Suprapubic skin (tissue), 4 donors: ENCODE results near the gene ZSCAN31. TPM values are rescaled to one million over a fixed set of nuclear protein-coding genes. Genes with fewer than 3 reads are reported as not detected.

ENCODE experiments used
- DNase-seq, 2 donors: peaks; one replicate each; pipeline ENCODE4 v3.0.0-alpha.2; 2019; ENCODE audit warnings: low spot score in 2 of 2
- H3K27ac ChIP-seq: fragments of 200-600 bp; sonication (generic); one replicate; pipeline ENCODE4 v1.5.1; 2019
- H3K27me3 ChIP-seq: fragments of 200-600 bp; sonication (generic); one replicate; pipeline ENCODE4 v1.5.1; 2019
- H3K36me3 ChIP-seq: fragments of 200-600 bp; sonication (generic); one replicate; pipeline ENCODE4 v1.5.1; 2019
- H3K4me1 ChIP-seq: fragments of 200-600 bp; sonication (generic); one replicate; pipeline ENCODE4 v1.5.1; 2019
- H3K4me3 ChIP-seq: fragments of 200-600 bp; sonication (generic); one replicate; pipeline ENCODE4 v1.5.1; 2019; ENCODE audit warnings: mild to moderate bottlenecking
- H3K9me3 ChIP-seq: fragments of 200-600 bp; sonication (generic); one replicate; pipeline ENCODE4 v1.5.1; 2019
- EP300 ChIP-seq: sonication (generic); formaldehyde crosslinking; IDR thresholded peaks from one replicate; pipeline ENCODE4 v1.6.1; 2017; ENCODE audit warnings: antibody characterized with exemption
- POLR2A ChIP-seq, 2 donors: fragments of 450-650 bp; IDR thresholded peaks; one replicate each; pipeline ENCODE4 v1.6.1; 2017; ENCODE audit warnings: antibody characterized with exemption in 2 of 2, mild to moderate bottlenecking in 2 of 2, moderate library complexity in 2 of 2
- POLR2AphosphoS5 ChIP-seq, 3 donors: sonication (generic); formaldehyde crosslinking; IDR thresholded peaks; one replicate each; pipeline ENCODE4 v1.6.1; 2017; ENCODE audit warnings: antibody characterized with exemption in 3 of 3
- WGBS: methylation state at CpG from one replicate; pipeline ENCODE4 v1.1.5; 2018; 5-methylcytosine and 5-hydroxymethylcytosine counted together
- total RNA-seq, 4 donors: library from RNA; depleted of rRNA; stranded (reverse); fragments of >200 nt; gene quantifications; one replicate each; pipeline ENCODE4 v1.1.0, GENCODE V29; 2016
- TF ChIP-seq, protein P1 (sequence below), 2 donors: fragments of 200-600 bp in 1 of 2; fragments of 450-650 bp in 1 of 2; sonication (generic) in 1 of 2; IDR thresholded peaks; one replicate each; pipeline ENCODE4 v1.5.1; 2016 to 2019; ENCODE audit warnings: antibody characterized with exemption in 2 of 2, mild to moderate bottlenecking in 1 of 2, moderate library complexity in 1 of 2

The ZSCAN31 gene
- total RNA-seq, 4 donors from 2014 or later: 2.8 to 11.3 (median 10.7) TPM

DNA sequence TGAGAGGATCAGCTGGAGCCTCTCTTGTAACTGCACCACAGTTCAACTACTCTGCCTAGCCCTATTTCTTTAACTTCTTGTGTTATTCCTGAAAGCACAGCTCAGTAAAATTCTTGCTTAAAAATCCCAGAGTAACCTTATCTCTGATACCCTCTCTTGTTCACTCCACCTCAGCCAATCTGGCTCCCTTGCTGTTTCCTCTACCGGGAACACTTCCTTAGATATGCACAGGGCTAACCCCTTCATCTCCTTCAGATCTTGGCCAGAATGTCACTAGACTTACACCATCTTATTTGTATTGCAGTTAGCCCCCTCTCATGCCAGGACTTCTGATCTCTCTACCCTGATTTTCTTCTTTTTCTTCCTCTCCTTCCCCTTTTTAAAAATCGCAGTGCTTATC, 11.2 kb upstream of the ZSCAN31 start:
- Histone ChIP-seq H3K4me3 (no peak overlapping the region), H3K9me3 (no peaks in the 10 kb centered on the region), H3K27ac (no peak overlapping the region), H3K4me1 (peaks cover 19% of the 10 kb centered on the region), H3K27me3 (peaks cover 7% of the 10 kb centered on the region), H3K36me3 (no peaks in the 10 kb centered on the region)
- WGBS: 37% methylated on average over 2 of the region's 2 CpGs
- no peak for DNase-seq
- TF ChIP-seq EP300 (no peak), POLR2A (IDR thresholded peaks at IDR 0.05) (no peak), POLR2AphosphoS5 (IDR thresholded peaks at IDR 0.05) (no peak)
- TF ChIP-seq, protein P1, sequence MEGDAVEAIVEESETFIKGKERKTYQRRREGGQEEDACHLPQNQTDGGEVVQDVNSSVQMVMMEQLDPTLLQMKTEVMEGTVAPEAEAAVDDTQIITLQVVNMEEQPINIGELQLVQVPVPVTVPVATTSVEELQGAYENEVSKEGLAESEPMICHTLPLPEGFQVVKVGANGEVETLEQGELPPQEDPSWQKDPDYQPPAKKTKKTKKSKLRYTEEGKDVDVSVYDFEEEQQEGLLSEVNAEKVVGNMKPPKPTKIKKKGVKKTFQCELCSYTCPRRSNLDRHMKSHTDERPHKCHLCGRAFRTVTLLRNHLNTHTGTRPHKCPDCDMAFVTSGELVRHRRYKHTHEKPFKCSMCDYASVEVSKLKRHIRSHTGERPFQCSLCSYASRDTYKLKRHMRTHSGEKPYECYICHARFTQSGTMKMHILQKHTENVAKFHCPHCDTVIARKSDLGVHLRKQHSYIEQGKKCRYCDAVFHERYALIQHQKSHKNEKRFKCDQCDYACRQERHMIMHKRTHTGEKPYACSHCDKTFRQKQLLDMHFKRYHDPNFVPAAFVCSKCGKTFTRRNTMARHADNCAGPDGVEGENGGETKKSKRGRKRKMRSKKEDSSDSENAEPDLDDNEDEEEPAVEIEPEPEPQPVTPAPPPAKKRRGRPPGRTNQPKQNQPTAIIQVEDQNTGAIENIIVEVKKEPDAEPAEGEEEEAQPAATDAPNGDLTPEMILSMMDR (IDR thresholded peaks at IDR 0.05): no peak

DNA sequence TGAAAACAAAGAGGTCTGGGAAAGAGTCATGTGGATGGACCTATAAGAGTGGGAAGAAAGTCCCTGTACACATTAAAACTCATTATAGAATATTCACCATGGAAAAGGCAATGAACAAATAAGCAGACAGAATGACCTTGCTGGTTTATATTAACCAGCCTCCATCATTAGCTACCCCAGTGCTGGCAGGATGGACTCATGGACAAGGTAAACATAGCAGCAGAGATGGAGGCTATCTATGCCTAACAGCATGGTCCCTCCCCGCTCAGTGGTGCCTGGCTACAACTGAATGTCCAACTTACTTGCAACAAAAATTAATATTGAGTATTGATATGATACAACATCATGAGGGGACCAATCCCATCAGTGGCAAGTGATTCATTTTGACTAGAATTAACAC, 9.3 kb upstream of the ZSCAN31 start:
- Histone ChIP-seq H3K4me3 (no peak overlapping the region), H3K36me3 (no peaks in the 10 kb centered on the region), H3K27ac (no peak overlapping the region), H3K9me3 (no peaks in the 10 kb centered on the region), H3K4me1 (peaks cover 4% of the 10 kb centered on the region), H3K27me3 (peaks cover 7% of the 10 kb centered on the region)
- 100% methylated on average over 1 of the region's 1 CpG for WGBS
- TF ChIP-seq POLR2AphosphoS5 (IDR thresholded peaks at IDR 0.05) (no peak), POLR2A (IDR thresholded peaks at IDR 0.05) (no peak), EP300 (no peak)
- TF ChIP-seq, protein P1 (IDR thresholded peaks at IDR 0.05): no peak
- no peak for DNase-seq

GRCh38 chr6:28343898-28344677, 8.1 kb upstream of the ZSCAN31 start:
- Histone ChIP-seq H3K4me1 (no peaks in the 10 kb centered on the region), H3K36me3 (no peaks in the 10 kb centered on the region), H3K9me3 (no peaks in the 10 kb centered on the region), H3K4me3 (no peak overlapping the region), H3K27ac (no peak overlapping the region), H3K27me3 (peaks cover 7% of the 10 kb centered on the region)
- DNase-seq: no peak
- TF ChIP-seq EP300 (no peak), POLR2AphosphoS5 (IDR thresholded peaks at IDR 0.05) (no peak), POLR2A (IDR thresholded peaks at IDR 0.05) (no peak)
- TF ChIP-seq, protein P1 (IDR thresholded peaks at IDR 0.05): no peak
- WGBS: 47% methylated on average over 1 of the region's 1 CpG

- DNase-seq: no peak
- peaks cover 2% of the 10 kb centered on the region for H3K27me3 ChIP-seq
- no peak overlapping the region for H3K4me3 ChIP-seq
- H3K36me3 ChIP-seq: no peaks in the 10 kb centered on the region
- H3K27ac ChIP-seq: no peak overlapping the region
- 77% methylated on average over 1 of the region's 1 CpG for WGBS
- peaks cover 9% of the 10 kb centered on the region for H3K4me1 ChIP-seq
- no peaks in the 10 kb centered on the region for H3K9me3 ChIP-seq
- TF ChIP-seq POLR2A (IDR thresholded peaks at IDR 0.05) (no peak), EP300 (no peak), POLR2AphosphoS5 (IDR thresholded peaks at IDR 0.05) (no peak)
- TF ChIP-seq, protein P1 (IDR thresholded peaks at IDR 0.05): no peak
These were observed 4.6 kb upstream of the ZSCAN31 start for GRCh38 chr6:28340310-28341095.

- Histone ChIP-seq H3K27me3 (no peaks in the 10 kb centered on the region), H3K4me1 (peaks cover 15% of the 10 kb centered on the region), H3K9me3 (no peaks in the 10 kb centered on the region), H3K27ac (no peak overlapping the region), H3K36me3 (no peaks in the 10 kb centered on the region), H3K4me3 (no peak overlapping the region)
- no peak for DNase-seq
- no peak for TF ChIP-seq POLR2A (IDR thresholded peaks at IDR 0.05)
- no peak for TF ChIP-seq EP300
- TF ChIP-seq, protein P1 (IDR thresholded peaks at IDR 0.05): no peak
- no peak for TF ChIP-seq POLR2AphosphoS5 (IDR thresholded peaks at IDR 0.05)
These were observed 1.2 kb upstream of the ZSCAN31 start for GRCh38 chr6:28337121-28337520.
